Skeletal muscle cell (primary cell): ENCODE measurements around the gene CROCC2.

ENCODE experiments used
- DNase-seq: peaks from one replicate; pipeline ENCODE4 v3.0.0-alpha.2; 2010; ENCODE audit warnings: low read depth
- H3K4me3 ChIP-seq: 2 replicates; pipeline ENCODE4 v1.5.1; 2011; ENCODE audit warnings: low read depth, mild to moderate bottlenecking, control low read depth, low read length, moderate library complexity

The CROCC2 gene

GRCh38 chr2:240993446-240994170 lies 87.5 kb downstream of the CROCC2 start:
- no peak overlapping the region for H3K4me3 ChIP-seq
- no peak for DNase-seq

DNA sequence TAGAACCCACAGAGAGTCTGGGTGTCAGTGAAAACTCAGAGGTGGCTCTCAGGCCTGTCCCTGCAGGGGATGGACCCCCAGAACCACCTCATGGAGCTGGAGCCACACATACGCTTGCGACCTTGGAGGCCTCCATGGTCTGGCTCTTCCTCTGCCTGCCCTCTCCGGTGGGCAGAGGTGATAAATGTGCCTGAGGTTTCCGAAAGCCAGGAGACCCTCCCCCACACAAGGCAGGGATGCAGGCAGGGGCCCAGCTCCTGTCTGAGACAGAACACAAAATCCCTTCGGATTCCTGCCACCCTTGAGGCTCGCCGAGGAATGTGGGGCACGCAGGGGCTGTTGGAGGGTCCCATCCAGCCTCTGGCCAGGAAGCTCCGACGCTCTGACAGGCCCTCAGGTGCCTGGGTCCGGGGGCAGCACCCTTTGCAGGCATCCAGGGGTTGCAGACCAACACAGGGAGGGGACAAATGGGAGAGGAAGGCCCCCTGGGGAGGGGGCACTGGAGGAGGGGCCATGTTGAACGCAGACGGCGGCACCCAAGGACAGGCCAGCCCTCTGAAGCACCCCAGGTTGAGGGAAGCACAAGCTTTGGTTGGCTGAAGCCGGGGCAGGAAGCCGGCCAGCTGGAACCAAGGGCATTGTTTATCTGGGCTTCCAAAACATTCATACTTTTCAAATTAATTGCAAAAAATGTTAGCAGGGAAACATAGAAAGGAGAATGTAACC lies 88.2 kb downstream of the CROCC2 start:
- H3K4me3 ChIP-seq = no peak overlapping the region
- no peak for DNase-seq

- no peak for DNase-seq
Observed at GRCh38 chr2:240995041-240996021, 89.2 kb downstream of the CROCC2 start.

GRCh38 chr2:240996161-240996833 lies 90.2 kb downstream of the CROCC2 start:
- DNase-seq = no peak
- no peak overlapping the region for H3K4me3 ChIP-seq

More at GRCh38 chr2:240995041-240996021, 89.2 kb downstream of the CROCC2 start:
- no peak overlapping the region for H3K4me3 ChIP-seq

GRCh38 chr2:240996834-240997140 lies 90.7 kb downstream of the CROCC2 start:
- DNase-seq = no peak
- H3K4me3 ChIP-seq = no peak overlapping the region

- no peak overlapping the region for H3K4me3 ChIP-seq
- DNase-seq = no peak
Observed at GRCh38 chr2:240997141-240997855, 91.2 kb downstream of the CROCC2 start.

GRCh38 chr2:240997856-240998705 lies 91.9 kb downstream of the CROCC2 start, which contains the start of gene SNED1:
SNED1 (plus strand) TSS chr2:240998618; CDS start chr2:240998838, 220 bp downstream.
- H3K4me3 ChIP-seq = peak within 1 kb of the TSS; percentile 58
- DNase-seq = no peak

- DNase-seq = no peak
- H3K4me3 ChIP-seq = peak overlapping the region; percentile 58
Observed at GRCh38 chr2:240998706-240998994, 92.5 kb downstream of the CROCC2 start.

- DNase-seq = no peak
- peak overlapping the region; percentile 58 for H3K4me3 ChIP-seq
Observed at GRCh38 chr2:240998995-240999791, 93.1 kb downstream of the CROCC2 start.

DNA sequence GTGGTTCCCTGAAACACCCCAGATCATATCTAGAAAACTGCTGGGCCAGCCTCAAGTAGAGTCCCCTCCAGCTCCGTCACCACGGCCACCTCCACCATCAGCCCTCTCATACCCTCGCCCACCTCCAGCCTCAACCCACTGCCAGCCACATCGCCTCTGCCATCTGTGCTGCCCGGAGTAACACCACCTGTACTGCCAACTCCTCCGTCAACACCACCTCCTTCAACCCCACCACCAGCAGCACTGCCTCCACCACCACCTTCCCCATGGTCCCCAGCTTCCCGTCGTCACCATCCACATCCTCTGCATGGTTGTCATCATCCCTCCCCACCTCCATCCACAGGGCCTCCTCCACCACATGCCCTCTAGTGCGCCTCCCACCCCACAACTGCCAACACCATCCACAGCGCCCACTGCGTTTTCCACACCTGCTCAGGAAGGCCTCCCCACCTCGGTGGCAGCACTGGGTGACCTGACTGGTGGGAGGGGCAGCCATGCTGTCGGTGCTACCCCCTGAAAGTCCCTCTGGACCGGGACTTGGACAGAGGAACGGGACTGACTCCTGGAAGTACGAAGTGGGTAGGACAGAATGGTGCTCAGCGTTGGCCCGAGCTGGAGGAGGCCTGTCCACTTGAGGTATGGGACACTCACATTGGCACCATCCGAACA lies 93.9 kb downstream of the CROCC2 start:
- DNase-seq = no peak
- peak overlapping the region; percentile 58 for H3K4me3 ChIP-seq

- no peak overlapping the region for H3K4me3 ChIP-seq
- DNase-seq = no peak
Observed at GRCh38 chr2:241000831-241001321, 94.7 kb downstream of the CROCC2 start.

GRCh38 chr2:241001413-241002274 lies 95.5 kb downstream of the CROCC2 start:
- H3K4me3 ChIP-seq = no peak overlapping the region
- DNase-seq = no peak

GRCh38 chr2:241002275-241003046 lies 96.3 kb downstream of the CROCC2 start:
- DNase-seq = no peak
- H3K4me3 ChIP-seq = no peak overlapping the region

GRCh38 chr2:241003047-241003360 lies 96.9 kb downstream of the CROCC2 start:
- DNase-seq = no peak
- no peak overlapping the region for H3K4me3 ChIP-seq

DNA sequence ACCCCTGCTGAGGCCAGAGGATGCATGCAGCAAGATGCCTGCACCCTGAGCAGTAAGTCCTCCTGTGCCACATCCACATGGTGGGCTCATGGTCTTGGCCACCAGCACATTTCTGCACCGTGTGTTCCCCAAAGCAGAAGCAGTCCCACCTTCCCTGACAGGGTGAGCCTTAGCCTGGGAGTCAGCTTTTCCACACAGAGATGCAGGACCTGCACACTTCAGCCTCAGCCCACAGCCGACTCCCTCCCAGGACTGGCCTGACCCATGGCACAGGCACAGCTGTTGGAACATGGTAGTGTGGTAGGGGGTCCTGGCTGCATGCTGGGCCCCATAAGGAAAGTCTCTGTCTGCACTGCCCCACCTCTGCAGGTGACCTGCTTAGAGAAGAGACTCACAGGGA lies 97.2 kb downstream of the CROCC2 start:
- H3K4me3 ChIP-seq = no peak overlapping the region
- no peak for DNase-seq
